NCI-H526 (cell line): ENCODE data around the gene EPSTI1.

Experiments used
- DNase-seq, 2 experiments: peaks; one replicate each; lab custom pipeline; 2025; lab: John Stamatoyannopoulos, UW

EPSTI1 gene

GRCh38 chr13:42852136-42852535 is 139.9 kb downstream of the EPSTI1 start:
- no peak for DNase-seq

GRCh38 chr13:42849200-42849599 is 142.8 kb downstream of the EPSTI1 start:
- no peak for DNase-seq

- DNase-seq = no peak
Observed at GRCh38 chr13:42847891-42848663, 144.0 kb downstream of the EPSTI1 start.

GRCh38 chr13:42836930-42837690 is 154.9 kb downstream of the EPSTI1 start:
- DNase-seq = peak in 1 of 2 experiments; percentile 30
